ENCODE data around the gene DOK4. TPM values are rescaled to one million over a fixed set of nuclear protein-coding genes. Genes with fewer than 3 reads are reported as not detected.

DOK4 gene
- total RNA-seq, 1 experiment from 2014 or later = 6.8 TPM

DNA sequence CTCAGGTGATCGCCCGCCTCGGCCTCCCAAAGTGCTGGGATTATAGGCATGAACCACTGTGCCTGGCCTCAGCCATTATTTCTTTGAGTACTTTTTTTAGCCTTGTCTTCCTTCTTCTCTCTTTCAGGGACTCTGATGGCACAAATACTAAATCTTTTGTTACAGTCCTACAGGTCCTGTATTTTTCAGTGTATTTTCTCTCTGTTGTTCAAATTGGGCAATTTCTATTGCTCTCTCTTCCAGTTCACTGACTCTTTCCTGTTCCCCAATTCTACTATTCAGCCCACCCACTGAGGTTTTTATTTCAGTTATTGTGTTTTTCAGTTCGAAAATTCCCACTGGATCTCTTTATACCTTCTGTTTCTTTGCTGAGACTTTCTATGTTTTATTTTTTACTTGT lies 7.5 kb upstream of the DOK4 start:
- Histone ChIP-seq H3K36me3 (ENCODE audit: control insufficient read depth, insufficient read depth, low read length) (no peaks in the 10 kb centered on the region), H3K4me1 (ENCODE audit: control insufficient read depth, insufficient read depth, low read length) (no peaks in the 10 kb centered on the region), H3K27ac (ENCODE audit: low read length) (no peak overlapping the region), H3K4me3 (ENCODE audit: low read depth in 2 of 2, low read length in 2 of 2) (no peak overlapping the region), H3K27me3 (ENCODE audit: control insufficient read depth, insufficient read depth, low read length) (no peaks in the 10 kb centered on the region), H3K9me3 (ENCODE audit: control insufficient read depth, insufficient read depth, low read depth, low read length) (no peaks in the 10 kb centered on the region)
- no peak for TF ChIP-seq SIN3A (IDR thresholded peaks at IDR 0.05; ENCODE audit: borderline replicate concordance, insufficient read depth, low read depth, low read length)
- no peak for TF ChIP-seq CTCF (IDR thresholded peaks at IDR 0.05)
- no peak for TF ChIP-seq POLR2AphosphoS5 (IDR thresholded peaks at IDR 0.05; ENCODE audit: low read depth, low read length)
- TF ChIP-seq, protein P1, sequence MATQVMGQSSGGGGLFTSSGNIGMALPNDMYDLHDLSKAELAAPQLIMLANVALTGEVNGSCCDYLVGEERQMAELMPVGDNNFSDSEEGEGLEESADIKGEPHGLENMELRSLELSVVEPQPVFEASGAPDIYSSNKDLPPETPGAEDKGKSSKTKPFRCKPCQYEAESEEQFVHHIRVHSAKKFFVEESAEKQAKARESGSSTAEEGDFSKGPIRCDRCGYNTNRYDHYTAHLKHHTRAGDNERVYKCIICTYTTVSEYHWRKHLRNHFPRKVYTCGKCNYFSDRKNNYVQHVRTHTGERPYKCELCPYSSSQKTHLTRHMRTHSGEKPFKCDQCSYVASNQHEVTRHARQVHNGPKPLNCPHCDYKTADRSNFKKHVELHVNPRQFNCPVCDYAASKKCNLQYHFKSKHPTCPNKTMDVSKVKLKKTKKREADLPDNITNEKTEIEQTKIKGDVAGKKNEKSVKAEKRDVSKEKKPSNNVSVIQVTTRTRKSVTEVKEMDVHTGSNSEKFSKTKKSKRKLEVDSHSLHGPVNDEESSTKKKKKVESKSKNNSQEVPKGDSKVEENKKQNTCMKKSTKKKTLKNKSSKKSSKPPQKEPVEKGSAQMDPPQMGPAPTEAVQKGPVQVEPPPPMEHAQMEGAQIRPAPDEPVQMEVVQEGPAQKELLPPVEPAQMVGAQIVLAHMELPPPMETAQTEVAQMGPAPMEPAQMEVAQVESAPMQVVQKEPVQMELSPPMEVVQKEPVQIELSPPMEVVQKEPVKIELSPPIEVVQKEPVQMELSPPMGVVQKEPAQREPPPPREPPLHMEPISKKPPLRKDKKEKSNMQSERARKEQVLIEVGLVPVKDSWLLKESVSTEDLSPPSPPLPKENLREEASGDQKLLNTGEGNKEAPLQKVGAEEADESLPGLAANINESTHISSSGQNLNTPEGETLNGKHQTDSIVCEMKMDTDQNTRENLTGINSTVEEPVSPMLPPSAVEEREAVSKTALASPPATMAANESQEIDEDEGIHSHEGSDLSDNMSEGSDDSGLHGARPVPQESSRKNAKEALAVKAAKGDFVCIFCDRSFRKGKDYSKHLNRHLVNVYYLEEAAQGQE (IDR thresholded peaks at IDR 0.05; ENCODE audit: insufficient read depth in 1 of 2, low read depth in 2 of 2, low read length in 1 of 2) = no peak
- TF ChIP-seq TCF7L2 (IDR thresholded peaks at IDR 0.05; ENCODE audit: low read depth, low read length) = no peak
- ChIA-PET POLR2A (no interaction called here), CTCF (no interaction called here)
- DNase-seq (ENCODE audit: low read depth, low spot score) (no peak), ATAC-seq (no peak)
- BruUV-seq (replicated peaks) = no TSS peak
- in situ Hi-C loops (cut with HindIII; ENCODE audit: low pct_unique_long_range_greater_than_20kb, low sequenced_read_pairs) = no loop called here
- intact Hi-C loops (cut with micrococcal nuclease; ENCODE audit: unreplicated experiment) = no loop called here

GRCh38 chr16:57489229-57489628 lies 2.9 kb upstream of the DOK4 start:
- in situ Hi-C loops (cut with HindIII; ENCODE audit: low pct_unique_long_range_greater_than_20kb, low sequenced_read_pairs) (no loop called here), intact Hi-C loops (cut with micrococcal nuclease; ENCODE audit: unreplicated experiment) (no loop called here)
- ATAC-seq = no peak
- H3K4me1 ChIP-seq (ENCODE audit: control insufficient read depth, insufficient read depth, low read length) = no peaks in the 10 kb centered on the region
- ChIA-PET CTCF (interaction anchor here (0.6 kb wide), 1 partner anchor 13 kb away, joined by 6 read pairs; no protein-coding TSS in a partner anchor), POLR2A (no interaction called here)
- H3K9me3 ChIP-seq (ENCODE audit: control insufficient read depth, insufficient read depth, low read depth, low read length) = no peaks in the 10 kb centered on the region
- H3K36me3 ChIP-seq (ENCODE audit: control insufficient read depth, insufficient read depth, low read length) = no peaks in the 10 kb centered on the region
- no peak overlapping the region for H3K4me3 ChIP-seq (ENCODE audit: low read depth in 2 of 2, low read length in 2 of 2)
- no TSS peak for BruUV-seq (replicated peaks)
- no peak for DNase-seq (ENCODE audit: low read depth, low spot score)
- TF ChIP-seq CTCF (IDR thresholded peaks at IDR 0.05) = no peak
- TF ChIP-seq, protein P1 (IDR thresholded peaks at IDR 0.05; ENCODE audit: insufficient read depth in 1 of 2, low read depth in 2 of 2, low read length in 1 of 2) = no peak
- no peak for TF ChIP-seq TCF7L2 (IDR thresholded peaks at IDR 0.05; ENCODE audit: low read depth, low read length)
- no peak for TF ChIP-seq SIN3A (IDR thresholded peaks at IDR 0.05; ENCODE audit: borderline replicate concordance, insufficient read depth, low read depth, low read length)
- no peak for TF ChIP-seq POLR2AphosphoS5 (IDR thresholded peaks at IDR 0.05; ENCODE audit: low read depth, low read length)
- no peak overlapping the region for H3K27ac ChIP-seq (ENCODE audit: low read length)
- no peaks in the 10 kb centered on the region for H3K27me3 ChIP-seq (ENCODE audit: control insufficient read depth, insufficient read depth, low read length)

All from Panc1 (cell line).